ENCODE results near the gene HTR3D. TPM values are rescaled to one million over a fixed set of nuclear protein-coding genes. Genes with fewer than 3 reads are reported as not detected.

The HTR3D gene
- total and polyA plus RNA-seq, 2 of the 4 experiments (the other 2 are of a cell fraction) = not detected

GRCh38 chr3:184050217-184050847, 18.8 kb downstream of the HTR3D start:
- ChIA-PET CTCF (no interaction called here), POLR2A (ENCODE audit: unreplicated experiment) (no interaction called here)
- Histone ChIP-seq H3K27ac (ENCODE audit: insufficient read depth, low read length) (no peak overlapping the region), H3K79me1 (ENCODE audit: low read depth in 1 of 2, low read length in 2 of 2) (no peaks in the 10 kb centered on the region), H2BK20ac (ENCODE audit: low read depth, low read length) (no peak overlapping the region), H3K4me2 (ENCODE audit: low read depth, low read length) (no peak overlapping the region), H3K56ac (ENCODE audit: extremely low read depth, insufficient read depth, low read length) (no peak overlapping the region), H3K36me3 (ENCODE audit: control insufficient read depth, insufficient read depth, low read length) (no peaks in the 10 kb centered on the region), H4K8ac (ENCODE audit: low read depth in 2 of 2, low read length in 2 of 2) (no peak overlapping the region), H2AK5ac (ENCODE audit: low read depth, low read length) (no peak overlapping the region), H4K20me1 (ENCODE audit: insufficient read depth, low read length) (no peaks in the 10 kb centered on the region), H3K14ac (replicated peaks; ENCODE audit: low read depth, low read length) (no peak overlapping the region), H3K23ac (ENCODE audit: low read depth, low read length) (no peak overlapping the region), H3K4ac (ENCODE audit: low read depth, low read length) (no peak overlapping the region), H3K4me3 (ENCODE audit: insufficient read depth, low read depth, low read length) (no peak overlapping the region), H3K9ac (ENCODE audit: low read depth, low read length) (no peak overlapping the region), H4K5ac (ENCODE audit: low read depth, low read length) (no peak overlapping the region), H2AFZ (replicated peaks; ENCODE audit: low read length, poor library complexity) (no peak overlapping the region), H3K9me3 (ENCODE audit: control insufficient read depth, insufficient read depth, low read length) (no peaks in the 10 kb centered on the region), H3K9me1 (ENCODE audit: insufficient read depth, low read length) (no peaks in the 10 kb centered on the region), H4K91ac (ENCODE audit: insufficient read depth, low read depth, low read length) (no peak overlapping the region), H2BK5ac (ENCODE audit: low read depth, low read length, poor library complexity, severe bottlenecking) (no peak overlapping the region), H2BK15ac (ENCODE audit: low read depth, low read length) (no peak overlapping the region), H3K18ac (ENCODE audit: low read depth, low read length) (no peak overlapping the region), H3K27me3 (ENCODE audit: control insufficient read depth, insufficient read depth, low read length) (peaks cover 21% of the 10 kb centered on the region), H3K4me1 (ENCODE audit: control insufficient read depth, insufficient read depth, low read length) (no peaks in the 10 kb centered on the region), H2AK9ac (replicated peaks; ENCODE audit: low read depth, low read length, poor library complexity) (no peak overlapping the region), H2BK120ac (ENCODE audit: low read depth, low read length) (no peak overlapping the region)
- intact Hi-C loops (cut with micrococcal nuclease) (no loop called here), dilution Hi-C loops (cut with HindIII; ENCODE audit: low sequenced_read_pairs, unreplicated experiment) (no loop called here), in situ Hi-C loops (cut with MboI; ENCODE audit: low sequenced_read_pairs) (no loop called here)
- TF ChIP-seq RAD21 (IDR thresholded peaks at IDR 0.05; ENCODE audit: low read length) (no peak), ELK1 (IDR thresholded peaks at IDR 0.05; ENCODE audit: borderline replicate concordance, low read depth, low read length) (no peak), CEBPB (IDR thresholded peaks at IDR 0.05; ENCODE audit: low read depth, low read length) (no peak), NFE2L2 (IDR thresholded peaks at IDR 0.05; ENCODE audit: low read depth, low read length) (no peak), BHLHE40 (IDR thresholded peaks at IDR 0.05; ENCODE audit: low read depth, low read length) (no peak), FOS (IDR thresholded peaks at IDR 0.05; ENCODE audit: low read depth, low read length) (no peak), SMC3 (IDR thresholded peaks at IDR 0.05; ENCODE audit: low read depth, low read length) (no peak), CHD1 (IDR thresholded peaks at IDR 0.05; ENCODE audit: low read depth, low read length) (no peak), MAFK (IDR thresholded peaks at IDR 0.05; ENCODE audit: low read depth, low read length) (no peak)
- no peak for ATAC-seq (ENCODE audit: low read depth)
- BruUV-seq (replicated peaks) = no TSS peak
- DNase-seq = no peak
- WGBS, 2 experiments (ENCODE audit: extremely low coverage in 2 of 2, insufficient read length in 1 of 2) = 84% methylated on average over 5 of the region's 7 CpGs; no CpG with 5 or more reads in 1 of the 2 experiments
